GM10266 (cell line): ENCODE measurements around the gene GAL3ST2.
"Not testable (repeated sequence)": the region's sequence is repeated elsewhere in the genome, so short reads cannot be mapped to it uniquely, and the experiment has no call there.

Experiments used
- DNase-seq: peaks from one replicate; pipeline ENCODE4 v3.0.0; 2012; ENCODE audit errors: extremely low spot score
- CTCF ChIP-seq: IDR thresholded peaks from 2 replicates; pipeline ENCODE4 v1.5.1; 2012; ENCODE audit warnings: mild to moderate bottlenecking, low read depth; ENCODE audit not compliant: control insufficient read depth, insufficient read depth; ENCODE audit errors: missing control alignments

The GAL3ST2 gene

DNA sequence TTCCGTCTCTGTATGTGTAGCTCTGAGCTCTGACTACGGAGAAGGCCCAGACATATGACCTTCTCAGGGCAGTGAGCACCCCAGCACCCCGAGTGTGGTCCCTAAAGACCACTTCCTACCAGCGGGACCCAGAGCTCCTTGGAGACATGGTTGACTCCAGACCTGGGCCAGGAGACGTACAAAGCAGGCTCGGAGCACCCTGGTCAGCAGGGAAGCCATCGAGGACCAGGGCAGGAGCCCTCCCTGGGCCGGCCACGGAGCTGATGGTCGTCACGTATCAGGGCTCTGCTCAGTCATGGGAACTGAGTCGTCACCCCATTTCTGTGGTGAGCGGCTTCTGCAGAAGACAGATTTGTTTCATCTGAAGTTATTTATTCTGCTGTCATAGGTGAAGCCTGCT, 19.6 kb downstream of the GAL3ST2 start:
- no peak for TF ChIP-seq CTCF
- DNase-seq, result no peak

DNA sequence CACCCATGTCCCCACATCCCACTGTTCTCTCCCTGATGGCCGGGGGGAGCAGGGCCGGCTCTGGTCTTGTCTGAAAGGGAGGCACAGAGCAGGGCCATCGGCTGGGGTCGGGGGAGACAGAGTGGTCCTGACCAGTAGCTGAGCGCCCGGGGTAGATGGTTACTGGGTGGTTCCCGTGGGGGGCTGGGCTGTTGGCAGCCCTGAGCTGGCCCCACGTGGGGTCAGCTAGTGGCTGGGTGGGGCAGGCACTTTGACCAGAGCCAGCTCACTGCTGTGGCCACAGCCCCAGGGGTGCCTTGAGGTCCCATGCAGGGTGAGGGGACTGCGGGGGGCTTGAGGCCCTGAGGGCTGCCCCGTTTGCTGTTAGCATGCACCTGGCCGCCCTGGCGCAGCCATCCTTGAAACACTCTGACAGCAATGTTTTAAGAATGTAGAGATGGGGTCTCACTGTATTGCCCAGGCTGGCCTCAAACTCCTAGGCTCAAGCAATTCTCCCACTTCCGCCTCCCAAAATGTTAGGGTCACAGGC, 20.1 kb downstream of the GAL3ST2 start:
- TF ChIP-seq CTCF, result no peak

GRCh38 chr2:241797441-241798080, 20.9 kb downstream of the GAL3ST2 start:
- DNase-seq, result peak; percentile 9
- no peak for TF ChIP-seq CTCF

More for the DNA sequence above, 20.1 kb downstream of the GAL3ST2 start:
- no peak for DNase-seq

- peak; percentile 13 for DNase-seq
- TF ChIP-seq CTCF, result no peak
These were observed 21.5 kb downstream of the GAL3ST2 start for GRCh38 chr2:241798081-241798630.

- no peak for TF ChIP-seq CTCF
- DNase-seq, result peak; percentile 17
These were observed 22.3 kb downstream of the GAL3ST2 start for GRCh38 chr2:241798631-241799521.

DNA sequence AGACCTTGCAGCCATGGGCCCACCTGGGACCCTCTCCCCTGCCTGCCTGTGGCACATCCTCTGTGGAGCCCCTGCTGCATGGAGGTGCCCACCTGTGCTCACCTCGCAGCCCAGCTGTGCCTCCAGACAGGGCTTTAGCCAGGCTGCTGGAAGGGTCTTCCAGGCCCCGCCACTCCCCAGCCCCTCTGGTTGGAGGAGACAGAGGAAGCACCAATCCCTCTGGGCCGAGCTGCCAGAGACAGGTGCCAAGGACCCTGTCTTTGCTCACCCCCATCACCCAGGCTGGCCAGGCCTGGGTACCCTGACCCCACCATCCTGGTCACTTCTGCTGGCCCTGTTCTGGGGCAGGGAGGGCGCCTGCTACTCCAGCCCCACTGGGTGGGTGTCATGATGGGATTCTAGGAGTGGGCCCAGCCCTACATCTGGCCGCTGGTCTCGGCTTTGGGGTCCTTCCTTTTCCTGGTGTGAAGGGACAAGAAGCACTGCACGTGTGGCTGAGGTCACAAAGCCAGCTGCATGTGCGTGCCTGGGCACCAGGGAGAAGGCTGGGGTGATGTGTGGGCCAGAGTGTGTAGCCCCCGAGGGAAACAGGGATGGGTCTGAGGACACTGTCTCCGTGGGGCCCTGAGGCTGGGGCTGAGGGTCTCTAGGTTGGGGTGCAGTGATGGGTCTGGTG, 23.0 kb downstream of the GAL3ST2 start:
- TF ChIP-seq CTCF, result no peak

DNA sequence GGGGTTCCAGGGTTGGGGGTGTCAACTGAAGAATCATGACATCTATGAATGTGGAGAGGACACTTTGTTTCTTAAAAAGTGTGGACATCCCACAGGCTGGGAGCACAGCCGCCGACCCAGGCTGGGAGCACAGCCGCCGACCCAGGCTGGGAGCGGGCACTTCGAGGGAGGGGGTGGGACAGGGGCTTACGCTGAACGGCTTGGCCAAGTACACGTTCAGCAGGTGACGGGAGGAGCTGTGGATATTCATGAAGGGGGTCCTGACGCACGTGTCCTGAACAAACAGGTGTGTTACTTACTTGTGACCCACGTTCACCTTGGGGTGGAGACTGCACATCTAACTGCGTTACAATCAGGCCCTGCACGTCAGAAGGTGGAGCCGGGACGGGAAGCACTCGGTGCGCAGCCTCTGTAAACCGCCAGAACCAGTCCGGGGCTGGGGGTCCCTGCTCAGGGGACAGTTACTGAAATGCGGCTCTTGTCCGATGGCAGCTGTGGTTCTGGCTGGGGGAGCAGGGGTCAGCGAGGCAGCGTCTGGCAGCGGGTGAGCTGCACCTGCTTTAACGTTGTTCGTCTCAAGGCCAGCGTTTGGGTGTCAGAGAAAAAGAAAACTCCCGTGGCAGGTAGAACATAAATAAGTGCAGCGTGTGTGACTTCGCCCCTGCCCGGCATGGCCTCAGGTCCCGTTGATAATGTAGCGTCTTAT, 23.7 kb downstream of the GAL3ST2 start:
- DNase-seq, result not testable (repeated sequence)

More for the DNA sequence above, 23.0 kb downstream of the GAL3ST2 start:
- peak; percentile 15 for DNase-seq
